Left hindlimb (tissue), 1 donor: Measurements from ENCODE around the gene COX7B2.

ENCODE experiments used
- DNase-seq: peaks from one replicate; pipeline ENCODE4 v3.0.0-alpha.2; 2018

Gene COX7B2, protein sequence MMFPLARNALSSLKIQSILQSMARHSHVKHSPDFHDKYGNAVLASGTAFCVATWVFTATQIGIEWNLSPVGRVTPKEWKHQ

DNA sequence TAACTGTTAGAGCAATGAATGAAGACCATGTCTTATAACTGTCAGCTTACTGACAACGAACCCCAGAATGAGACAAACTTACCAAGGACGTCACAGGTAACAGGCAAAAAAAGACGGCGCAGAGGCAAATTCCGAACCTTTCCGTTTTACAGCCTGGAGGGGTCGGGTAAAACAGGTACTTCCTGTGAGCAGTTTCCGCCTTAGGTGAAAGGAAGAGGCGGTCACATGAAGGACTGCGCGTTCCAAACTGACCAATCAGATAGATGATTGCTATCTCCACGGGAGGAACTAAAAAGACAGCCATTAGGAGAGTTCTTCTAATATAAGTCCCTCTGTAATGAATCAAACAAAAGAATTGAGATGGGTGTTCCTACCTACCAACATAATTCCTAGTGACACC is at the start of gene COX7B2:
Gene COX7B2 (minus strand): TSS at position 168 of the 400 bp plus-strand sequence. CDS start 174,053 bp downstream, outside the sequence.
- no peak for DNase-seq

DNA sequence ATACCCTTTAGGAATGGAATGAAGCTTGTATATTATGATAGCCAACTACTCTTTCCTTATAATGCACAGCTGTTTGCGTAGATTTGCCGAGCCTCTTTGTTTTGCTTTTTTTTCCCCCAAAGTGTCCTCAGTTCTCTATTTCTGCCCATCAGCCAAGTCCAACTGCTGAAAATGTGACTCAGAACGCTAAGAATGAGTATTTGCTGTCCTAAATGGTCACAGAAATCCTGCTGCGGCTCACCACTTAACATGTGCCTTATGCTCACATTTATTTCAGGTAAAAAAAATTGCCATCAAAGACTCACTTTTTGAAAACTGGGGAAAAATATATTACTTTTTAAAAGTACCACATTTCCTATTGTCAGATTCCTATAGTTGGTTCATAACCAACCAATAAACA is 47.4 kb upstream of the COX7B2 start:
- no peak for DNase-seq

DNA sequence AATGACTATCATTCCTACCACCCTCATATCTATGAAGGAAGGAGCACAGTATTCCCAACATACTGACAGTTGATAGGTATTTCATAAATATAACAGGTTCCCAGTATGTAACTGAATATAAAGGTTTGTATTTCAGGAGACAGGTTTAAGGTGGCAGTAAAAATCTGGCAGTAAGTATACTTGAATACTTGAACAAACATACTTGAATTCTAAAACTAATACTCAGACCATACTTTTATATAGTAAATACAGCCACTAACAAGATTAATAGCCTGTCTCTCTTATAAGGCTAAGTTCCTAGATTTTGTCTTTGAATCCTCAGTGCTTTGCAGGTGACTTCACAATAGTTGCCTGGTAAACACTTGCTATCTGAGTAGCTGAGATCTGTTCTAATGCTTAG is 46.6 kb upstream of the COX7B2 start:
- no peak for DNase-seq

DNA sequence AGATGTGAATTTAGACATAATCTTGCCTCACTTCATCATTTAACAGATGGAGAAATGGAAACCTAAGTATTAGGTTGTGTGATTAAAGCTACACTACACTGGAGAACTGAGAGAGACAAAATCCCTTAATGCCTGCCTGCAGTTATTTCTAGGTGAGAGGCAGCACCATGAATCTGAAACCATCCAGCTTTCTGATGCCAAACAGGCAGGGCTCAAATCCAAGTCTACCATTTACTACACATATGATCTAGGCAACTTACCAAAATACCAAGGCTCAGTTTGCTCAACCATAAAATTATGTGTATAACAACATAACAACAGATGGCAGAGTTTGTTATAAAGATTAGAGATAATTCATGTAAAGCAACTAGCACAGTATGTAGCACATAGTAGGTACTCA is 45.6 kb upstream of the COX7B2 start:
- no peak for DNase-seq

DNA sequence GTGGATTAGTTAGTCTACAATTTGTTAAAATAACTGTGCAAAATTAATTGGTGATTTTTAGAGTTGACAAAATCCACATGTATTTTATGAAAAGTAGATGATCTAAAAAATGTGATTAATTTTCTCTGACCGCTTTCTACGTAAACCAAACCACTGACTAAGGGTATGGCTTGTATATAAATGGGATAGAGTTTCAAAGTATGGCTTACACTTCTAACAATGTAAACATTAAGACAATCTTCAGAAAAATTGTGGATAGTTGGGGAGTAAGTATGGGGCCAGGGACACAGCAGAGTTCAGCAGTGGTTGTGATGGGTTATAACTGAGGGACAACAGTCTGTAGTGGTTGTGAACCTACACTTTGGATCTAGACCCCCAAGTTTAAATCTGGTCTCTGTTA is 44.5 kb upstream of the COX7B2 start:
- DNase-seq = no peak

DNA sequence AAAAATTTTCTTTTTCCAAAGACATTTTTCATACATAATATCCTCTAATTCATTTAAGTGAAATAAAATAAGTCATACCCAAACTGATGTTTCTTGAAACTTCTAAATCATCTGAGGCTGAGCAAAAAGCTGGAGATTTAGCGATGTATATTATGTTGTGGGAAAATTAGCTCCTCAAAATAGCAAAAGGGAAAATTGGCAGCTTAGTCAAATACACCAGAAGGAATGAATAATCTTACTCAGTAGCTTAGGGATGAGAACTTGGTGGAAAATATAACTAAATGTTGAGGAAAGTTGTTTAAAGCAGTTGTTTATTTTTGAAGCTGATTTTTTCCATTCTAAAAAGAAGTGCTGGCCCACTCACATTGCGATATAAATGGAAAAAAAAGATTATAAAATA is 43.4 kb upstream of the COX7B2 start:
- DNase-seq = no peak

DNA sequence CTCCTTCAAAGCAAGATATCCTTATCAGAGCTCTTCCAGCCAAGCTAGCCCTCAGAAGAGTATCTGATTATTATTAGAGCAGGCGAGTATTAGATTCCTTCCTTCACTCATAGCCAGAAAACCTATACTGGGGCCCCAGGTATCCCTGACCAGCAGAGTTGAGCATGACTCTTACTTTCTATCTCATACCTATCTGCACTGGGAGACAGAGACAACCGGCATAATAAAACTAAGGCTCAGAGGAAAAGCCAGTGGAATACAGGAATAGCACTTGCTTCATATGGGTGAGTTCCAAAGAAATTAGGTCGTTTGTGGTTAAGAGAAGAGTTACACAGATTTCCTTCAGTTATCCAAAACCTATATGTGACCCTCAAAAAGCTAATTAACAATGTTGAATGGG is 41.8 kb upstream of the COX7B2 start:
- no peak for DNase-seq

DNA sequence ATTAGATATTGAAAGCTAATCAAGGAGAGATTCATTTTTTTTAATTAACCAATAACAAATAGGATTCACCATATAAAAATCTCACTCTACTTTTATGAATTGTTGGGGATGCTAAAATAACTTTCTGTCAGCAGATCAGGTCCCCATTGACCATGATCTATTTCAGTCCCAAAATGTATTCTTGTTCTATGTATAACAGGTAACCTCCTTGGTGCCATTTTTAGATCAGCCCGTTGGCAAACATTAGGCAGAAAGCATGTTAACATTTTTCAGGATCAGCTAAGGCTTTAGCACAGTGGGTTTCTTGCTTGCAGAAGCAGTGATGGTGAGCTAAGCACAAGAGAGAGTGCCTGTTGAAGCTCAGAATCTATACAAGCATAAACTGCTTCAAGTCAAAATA is 40.8 kb upstream of the COX7B2 start:
- no peak for DNase-seq

DNA sequence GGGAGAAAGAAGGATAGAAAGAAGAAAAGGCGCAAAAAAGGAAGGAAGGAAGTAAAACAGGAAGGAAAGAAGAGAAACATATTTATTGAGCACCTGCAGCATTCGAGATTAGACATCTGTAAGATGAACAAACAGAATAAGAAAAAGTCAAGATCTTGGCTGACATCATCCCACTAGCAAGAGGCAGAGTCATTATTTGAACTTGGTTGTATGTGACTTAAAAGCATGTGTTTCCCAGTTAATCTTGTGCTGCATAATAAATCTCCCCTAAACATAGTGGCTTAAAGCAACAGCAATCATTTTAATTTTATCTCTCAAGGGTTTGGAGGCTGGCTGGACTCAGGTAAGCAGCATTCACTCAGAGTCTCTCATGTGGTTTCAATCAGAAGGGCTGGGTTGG is 38.5 kb upstream of the COX7B2 start:
- no peak for DNase-seq

DNA sequence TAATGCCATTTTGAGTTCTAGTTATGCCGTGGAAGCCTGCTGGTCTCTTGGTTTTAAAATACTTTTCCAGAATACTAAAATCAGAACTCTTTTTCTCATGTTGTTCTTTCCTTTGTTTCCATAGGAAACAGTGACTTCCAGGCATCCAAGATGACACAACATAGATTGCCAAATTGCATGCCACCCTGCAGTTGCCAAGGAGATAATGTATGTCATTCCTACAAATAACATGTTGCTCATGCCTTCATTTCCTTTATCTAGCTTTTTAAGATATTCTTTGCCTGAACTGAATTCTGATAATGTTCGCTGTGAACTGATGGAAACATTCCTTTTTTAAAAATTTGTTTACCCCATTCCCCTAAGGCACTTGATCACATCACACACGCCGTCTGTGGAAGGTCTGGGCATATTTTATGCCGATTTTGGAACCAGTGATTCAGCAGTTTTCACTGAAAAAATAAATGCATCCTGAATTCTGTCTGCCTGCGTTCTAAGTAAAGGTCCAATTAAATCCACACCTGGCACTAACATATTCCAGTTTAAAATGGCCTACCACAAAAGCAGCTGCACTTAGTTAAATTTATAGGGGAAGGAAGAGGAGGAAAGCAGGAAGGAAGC is 38.0 kb upstream of the COX7B2 start:
- DNase-seq = no peak

DNA sequence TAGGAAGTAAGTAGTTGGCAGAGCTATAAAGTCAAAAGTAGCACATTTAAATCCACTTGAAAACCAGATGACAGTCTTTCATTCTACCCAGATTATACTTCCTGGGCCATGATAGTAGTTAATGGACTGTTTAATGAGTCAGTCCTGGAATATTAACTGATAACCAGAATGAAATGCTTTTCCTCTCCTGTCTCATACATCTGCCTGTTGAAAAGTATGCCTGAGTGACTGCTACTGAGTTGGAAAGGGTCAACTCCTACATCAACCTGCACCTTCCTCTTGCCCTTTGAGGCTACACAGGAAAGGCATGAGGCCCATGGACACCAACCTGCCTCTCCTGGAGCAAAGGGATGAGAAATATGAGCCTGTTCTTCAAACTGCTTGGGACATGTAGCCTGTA is 36.0 kb upstream of the COX7B2 start:
- no peak for DNase-seq

DNA sequence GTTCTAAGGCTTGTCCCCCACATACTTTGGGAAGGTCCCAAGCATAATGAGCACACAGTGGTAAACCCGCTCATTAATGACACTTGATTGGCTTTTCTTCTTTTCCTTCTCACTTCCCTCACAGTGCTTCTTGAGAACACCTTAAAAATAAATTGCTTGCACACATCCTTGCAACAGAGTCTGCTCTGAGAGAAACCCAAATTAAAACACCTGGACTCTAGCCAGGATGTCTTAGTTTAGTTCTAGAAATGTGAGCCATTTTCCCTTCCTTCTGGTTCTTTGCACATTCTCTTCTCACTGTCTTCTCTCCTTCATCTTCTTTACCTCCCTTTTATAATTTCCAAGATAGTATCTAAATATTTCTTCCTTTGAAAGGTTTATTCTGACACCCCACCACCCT is 35.3 kb upstream of the COX7B2 start:
- no peak for DNase-seq

DNA sequence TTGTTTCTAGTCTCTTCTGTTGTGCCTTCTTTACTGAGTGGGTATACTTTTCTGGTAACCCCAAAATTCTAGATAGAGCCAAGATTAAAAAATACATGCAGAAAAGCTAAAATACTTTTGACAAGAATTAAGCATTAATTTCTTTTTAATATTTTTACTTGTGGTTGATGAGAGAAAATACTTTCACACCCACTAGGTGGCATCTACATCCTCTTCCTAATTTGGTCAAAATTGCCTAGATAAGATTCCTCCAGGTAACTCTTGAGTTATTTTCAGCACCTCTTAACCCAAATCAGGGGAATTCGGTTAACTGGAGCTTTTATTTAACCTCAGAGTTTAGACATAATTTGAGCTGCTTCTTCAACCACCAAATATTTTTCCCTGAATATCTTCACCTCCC is 28.4 kb upstream of the COX7B2 start:
- no peak for DNase-seq

DNA sequence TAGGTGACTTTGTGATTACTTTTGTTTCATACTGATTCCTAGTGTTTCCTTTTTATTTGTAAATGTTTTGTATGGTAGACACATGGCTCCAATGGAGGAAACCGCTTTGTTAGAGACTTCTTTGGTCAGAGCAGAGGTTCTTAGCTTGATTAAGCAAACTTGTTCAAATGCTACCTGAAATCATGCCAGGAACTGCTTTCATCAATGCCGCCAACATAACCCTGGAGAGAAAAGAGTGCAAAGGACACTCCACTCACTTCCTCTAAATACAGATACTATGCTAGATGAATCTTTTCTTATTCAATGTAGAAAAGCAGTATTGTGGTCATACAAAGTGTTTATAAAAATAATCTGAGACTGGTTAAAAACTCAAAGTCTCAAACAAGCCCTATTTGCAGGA is 25.7 kb upstream of the COX7B2 start:
- DNase-seq = no peak

DNA sequence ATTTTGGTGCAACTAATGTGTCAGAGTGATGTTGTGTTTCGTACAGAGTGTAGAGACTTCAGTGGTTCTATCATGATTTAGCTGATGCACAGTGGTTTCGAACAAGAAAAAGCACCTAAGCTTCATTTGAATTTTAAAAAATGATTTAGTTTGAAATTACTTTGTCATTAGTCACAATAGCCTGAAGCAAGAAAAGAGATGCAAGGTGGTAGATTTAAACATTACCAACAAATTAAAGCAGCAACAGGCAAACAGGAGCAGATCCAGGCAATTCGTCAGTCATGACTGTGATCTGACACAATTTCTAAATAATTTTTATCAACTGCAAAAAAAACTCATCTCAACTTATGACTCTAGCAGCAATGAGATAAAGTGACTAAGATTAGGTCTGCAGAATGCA is 24.6 kb upstream of the COX7B2 start:
- no peak for DNase-seq

DNA sequence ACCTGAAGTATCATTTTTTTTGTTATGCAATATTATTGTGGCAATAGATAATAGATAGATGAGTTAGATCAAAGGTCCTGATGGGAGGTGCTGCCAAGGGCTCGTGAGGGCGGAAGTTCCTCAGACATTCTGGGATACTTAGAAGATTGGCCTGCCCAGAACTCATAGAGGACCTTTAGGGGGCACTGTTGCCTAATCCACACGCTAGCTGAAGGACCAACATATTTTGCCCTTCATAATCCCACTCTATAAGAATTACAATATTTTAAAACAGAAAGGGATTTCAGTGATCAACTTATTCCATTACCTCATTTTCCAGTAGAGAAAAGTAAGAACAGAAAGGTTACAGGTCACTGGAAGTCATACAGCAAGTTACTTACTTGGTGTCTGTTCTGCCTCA is 22.9 kb upstream of the COX7B2 start:
- no peak for DNase-seq

DNA sequence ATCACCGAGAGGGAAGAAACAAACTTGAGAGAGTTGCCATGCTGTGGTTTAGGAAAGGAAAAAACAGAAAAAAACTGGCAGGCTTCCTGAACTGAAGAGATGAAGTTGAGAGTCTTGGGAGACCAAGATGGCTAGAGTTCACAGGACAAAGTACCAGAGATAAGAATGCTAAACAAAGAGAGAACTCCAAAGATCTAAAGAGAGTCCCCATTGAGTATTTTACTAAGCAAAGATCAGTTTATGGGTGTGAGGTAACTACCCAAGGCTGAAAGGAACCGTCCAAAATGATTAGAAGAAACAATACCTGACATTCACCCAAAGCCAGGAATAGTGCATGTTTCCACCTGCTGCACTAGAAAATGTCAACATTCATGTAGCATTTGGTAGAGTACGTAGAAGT is 21.8 kb upstream of the COX7B2 start:
- no peak for DNase-seq

DNA sequence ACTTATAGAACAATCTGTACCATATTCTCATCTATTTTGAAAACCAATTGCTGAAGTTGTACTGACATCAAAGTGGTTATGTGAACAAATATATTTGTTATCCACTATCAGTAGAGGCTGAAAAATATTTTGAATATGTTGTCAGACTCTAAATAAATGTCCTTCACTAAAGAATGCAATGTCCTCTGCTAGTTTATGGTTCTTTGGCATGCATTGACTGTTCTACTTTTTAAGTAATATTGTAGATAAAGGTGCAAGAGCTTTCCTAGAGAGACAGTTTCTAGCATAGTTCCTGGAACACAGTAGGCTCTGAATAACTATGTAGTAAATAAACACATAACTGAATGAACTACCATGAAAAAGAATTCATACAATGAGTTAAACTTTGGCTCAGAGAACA is 18.2 kb upstream of the COX7B2 start:
- no peak for DNase-seq

DNA sequence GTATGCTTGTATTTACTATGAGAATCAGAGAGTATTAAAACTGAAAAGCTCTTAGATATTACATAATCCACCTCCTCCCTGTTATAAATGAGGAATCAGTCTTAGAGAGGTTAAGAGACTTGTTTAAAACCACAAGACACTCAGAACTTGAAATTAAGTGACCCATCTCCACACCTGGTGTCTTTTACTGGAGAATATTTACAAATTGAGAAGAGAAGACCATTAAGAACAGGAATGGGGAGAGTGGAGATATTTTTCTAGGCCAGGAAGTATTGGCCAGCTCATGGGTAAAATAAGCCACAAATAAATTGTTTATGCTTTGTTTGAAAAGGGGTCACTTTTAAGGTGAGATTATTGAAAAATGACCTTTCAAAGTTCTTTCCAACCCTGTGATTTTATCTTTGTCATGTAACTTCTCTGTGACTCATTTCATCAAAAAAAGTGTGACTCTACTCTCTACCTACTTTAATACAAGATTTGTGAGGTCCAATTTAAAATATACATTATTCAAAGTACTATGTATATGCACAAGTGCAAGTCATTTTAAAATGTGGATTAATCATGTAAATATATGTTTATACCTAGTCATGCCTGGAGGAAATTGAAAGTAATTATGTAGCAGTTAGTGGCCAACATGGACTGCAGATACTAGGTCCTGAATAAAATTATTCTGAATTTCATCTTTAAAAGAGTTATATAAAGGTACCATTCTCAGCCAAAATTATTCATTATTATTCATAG is 15.9 kb upstream of the COX7B2 start:
- no peak for DNase-seq

DNA sequence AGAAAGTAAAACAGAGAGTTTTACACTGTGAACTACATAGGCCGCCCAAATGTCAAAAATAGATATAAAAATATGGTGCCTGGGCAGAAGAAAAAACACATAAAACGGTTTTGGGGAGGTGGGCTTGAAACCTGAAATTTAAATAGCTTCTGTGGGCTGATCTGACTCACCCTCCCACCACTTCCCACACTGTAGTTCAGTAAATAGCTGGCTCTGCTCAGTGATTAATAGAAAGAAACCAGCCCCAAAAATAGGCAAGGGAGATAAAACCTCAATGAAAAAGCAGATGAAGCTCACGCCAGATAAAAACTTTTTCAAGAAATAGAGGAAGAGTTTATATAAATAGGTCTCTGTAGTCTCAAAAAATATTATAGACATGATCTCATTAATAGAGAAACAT is 13.2 kb upstream of the COX7B2 start:
- DNase-seq = no peak

DNA sequence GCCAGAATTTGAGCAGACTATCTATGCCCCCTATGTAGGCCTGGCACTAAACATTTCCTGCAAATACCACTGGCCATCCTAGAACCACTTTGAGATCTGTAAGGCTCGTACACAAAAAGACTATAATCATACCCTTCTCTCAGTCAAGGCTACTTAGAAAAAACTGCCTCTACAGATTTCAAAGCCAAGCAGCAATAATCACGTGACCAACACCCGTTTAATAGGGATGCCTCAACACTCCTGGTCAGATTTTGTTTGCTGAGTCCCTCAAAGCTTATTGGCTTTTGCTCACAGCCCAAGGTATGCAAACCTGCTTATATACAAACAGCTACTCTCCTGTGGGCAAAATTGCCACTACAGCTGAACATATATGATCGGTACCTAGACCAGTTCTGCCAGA is 897 bp downstream of the COX7B2 start:
- no peak for DNase-seq

DNA sequence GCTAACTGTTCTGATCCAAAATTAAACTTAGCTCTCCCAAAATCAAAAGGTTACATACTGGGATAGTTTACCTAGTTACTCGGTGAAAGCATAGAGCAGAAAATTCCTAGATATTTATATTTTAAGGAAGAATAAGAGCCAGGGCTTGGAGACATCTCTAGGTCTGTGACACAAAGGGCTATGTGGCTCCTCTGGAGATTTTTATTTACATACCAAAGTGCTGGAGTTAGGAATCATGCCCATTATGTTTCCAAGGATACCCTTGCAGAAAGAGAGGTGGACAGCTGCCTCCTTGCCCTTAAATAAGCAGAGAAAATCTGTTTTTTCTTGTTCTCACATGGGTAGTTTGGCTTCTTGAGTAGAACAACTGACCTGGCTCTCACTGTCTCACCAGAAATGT is 9.0 kb downstream of the COX7B2 start:
- DNase-seq = no peak

DNA sequence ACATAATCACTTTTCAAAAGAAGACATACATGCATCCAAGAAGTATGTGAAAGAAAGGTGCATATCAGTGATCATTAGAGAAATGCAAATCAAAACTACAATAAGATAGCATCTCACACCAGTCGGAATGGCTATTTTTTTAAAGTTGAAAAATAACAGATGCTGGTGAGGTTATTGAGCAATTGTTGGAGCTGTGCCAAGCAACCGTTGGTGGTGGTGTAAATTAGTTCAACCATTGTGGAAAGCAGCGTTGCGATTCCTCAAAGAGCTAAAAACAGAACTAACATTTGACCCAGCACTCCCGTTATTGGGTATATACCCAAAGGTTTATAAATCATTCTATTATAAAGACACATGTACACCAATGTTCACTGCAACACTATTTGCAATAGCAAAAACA is 14.2 kb downstream of the COX7B2 start:
- DNase-seq = no peak

DNA sequence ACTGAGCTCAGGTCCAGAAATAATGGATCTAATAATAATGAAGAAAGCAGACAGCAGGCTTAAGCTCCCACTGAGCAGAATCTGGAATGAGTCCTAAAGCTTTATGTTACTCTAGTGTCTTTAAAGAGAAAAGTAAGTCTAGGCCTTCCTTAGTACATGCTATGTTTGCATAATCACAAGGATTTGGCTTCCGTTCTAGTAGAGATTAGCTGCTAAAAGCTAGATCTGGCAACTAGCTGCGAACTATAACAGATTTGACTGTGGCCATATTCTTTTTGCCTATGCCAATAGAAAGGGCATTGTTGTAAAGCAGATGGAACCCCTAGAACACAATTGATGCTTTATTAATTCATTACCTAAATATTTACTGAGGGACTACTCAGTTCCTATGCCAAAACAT is 19.0 kb downstream of the COX7B2 start:
- no peak for DNase-seq

DNA sequence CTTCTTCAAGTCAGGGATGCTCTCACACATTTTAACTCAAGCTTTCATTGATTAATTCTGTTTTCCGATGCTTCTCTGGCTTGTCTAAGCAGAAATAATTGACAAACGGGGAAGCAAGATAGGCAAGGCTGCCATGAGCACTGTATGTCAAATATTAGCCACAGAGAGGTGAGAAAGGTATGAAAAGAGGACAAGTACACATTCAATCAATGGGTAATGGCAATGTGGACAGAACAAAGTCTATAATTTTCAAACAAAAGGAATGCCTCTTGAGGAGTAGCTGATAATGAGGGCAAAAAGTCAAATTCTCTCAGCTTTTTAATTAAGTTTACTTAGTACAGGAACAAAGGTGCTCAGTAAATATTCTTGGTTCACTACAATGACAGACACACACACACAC is 19.6 kb downstream of the COX7B2 start:
- DNase-seq = no peak
